HG02981 (cell line): ENCODE data around the gene UNG.
"Not testable (repeated sequence)": the region's sequence is repeated elsewhere in the genome, so short reads cannot be mapped to it uniquely, and the experiment has no call there.

Experiments
- ATAC-seq: cut with Tn5 transposase; IDR thresholded peaks from one replicate; pipeline ENCODE4 v1.9.1; 2021; ENCODE audit warnings: mild to moderate bottlenecking, moderate library complexity; ENCODE audit not compliant: unreplicated experiment

The UNG gene

DNA sequence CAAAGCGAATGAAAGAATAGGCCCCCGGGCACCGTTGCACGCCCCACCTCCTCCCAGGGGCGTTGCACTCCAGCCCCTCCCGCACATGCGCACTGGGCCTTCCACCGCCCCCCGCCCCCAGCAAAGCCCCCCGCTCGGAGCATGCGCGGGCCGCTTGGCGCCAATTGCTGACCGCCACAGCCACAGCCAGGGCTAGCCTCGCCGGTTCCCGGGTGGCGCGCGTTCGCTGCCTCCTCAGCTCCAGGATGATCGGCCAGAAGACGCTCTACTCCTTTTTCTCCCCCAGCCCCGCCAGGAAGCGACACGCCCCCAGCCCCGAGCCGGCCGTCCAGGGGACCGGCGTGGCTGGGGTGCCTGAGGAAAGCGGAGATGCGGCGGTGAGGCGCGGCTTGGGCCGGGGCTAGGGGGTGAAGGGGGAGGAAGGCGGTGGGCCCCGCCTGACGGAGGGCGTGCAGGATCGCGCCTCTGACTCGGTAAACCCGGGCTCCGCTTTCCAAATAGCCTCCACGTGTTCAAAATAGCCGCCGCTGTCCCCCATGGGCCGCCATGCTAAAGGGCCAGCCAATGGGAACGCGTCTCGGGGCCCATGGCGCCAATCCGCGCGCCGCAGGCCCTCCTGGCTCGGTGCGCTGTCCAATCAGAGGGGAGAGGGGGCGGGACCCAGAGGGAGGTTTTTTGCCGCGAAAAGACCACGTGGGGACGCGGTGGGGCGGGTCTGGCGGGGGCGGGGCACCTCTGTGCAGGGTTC, at the start of gene UNG:
UNG (plus strand) TSS at position 163 of the 748 bp plus-strand sequence; CDS start at position 246, 83 bp downstream.
- ATAC-seq: peak; percentile 90

DNA sequence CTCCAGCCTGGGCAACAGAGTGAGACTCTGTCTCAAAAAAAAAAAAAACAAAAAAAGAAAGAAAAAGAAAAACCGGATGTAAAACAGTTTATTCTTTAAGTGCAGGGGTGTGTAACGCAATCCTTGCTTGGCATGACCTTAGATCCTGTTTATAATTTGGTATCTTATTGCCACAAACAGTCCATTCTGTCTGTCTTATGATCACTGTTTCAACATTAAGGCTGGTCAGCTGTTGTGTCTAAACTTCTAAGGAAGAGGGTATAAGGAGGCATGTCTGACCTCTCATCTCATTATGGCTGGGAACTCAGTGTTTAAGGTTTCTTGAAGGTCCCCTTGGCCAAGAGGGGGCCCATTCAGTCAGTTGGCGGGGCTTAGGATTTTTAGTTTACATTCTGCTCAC, 48.7 kb upstream of the UNG start:
- ATAC-seq: not testable (repeated sequence)

DNA sequence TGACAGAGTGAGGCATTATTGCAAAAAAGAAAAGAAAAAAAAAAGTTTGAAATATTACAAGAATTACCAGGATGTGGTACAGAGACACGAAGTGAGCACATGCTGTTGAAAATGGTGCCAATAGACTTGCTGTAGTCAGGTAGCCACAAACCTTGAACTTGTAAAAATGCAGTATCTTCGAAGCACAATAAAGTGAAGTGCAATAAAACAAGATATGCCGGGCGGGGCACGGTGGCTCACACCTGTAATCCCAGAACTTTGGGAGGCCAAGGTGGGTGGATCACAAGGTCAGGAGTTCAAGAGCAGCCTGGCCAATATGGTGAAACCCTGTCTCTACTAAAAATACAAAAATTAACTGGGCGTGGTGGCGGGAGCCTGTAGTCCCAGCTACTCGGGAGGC, 47.6 kb upstream of the UNG start:
- ATAC-seq: not testable (repeated sequence)

DNA sequence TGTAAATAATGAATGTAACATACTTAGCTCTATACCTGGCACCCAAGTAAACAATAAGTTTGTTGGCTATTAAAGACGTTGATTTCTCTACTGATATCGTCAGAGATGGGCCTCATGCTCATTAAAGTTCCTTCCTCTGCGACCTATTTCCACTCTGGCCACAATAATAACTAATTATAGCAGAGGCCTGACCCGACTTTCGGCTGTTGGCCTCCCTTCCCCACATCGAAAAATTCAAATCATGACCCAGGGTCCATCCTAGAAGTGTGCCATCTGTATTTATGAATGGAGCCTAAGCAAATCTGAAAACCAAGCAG, 45.3 kb upstream of the UNG start:
- ATAC-seq: no peak

DNA sequence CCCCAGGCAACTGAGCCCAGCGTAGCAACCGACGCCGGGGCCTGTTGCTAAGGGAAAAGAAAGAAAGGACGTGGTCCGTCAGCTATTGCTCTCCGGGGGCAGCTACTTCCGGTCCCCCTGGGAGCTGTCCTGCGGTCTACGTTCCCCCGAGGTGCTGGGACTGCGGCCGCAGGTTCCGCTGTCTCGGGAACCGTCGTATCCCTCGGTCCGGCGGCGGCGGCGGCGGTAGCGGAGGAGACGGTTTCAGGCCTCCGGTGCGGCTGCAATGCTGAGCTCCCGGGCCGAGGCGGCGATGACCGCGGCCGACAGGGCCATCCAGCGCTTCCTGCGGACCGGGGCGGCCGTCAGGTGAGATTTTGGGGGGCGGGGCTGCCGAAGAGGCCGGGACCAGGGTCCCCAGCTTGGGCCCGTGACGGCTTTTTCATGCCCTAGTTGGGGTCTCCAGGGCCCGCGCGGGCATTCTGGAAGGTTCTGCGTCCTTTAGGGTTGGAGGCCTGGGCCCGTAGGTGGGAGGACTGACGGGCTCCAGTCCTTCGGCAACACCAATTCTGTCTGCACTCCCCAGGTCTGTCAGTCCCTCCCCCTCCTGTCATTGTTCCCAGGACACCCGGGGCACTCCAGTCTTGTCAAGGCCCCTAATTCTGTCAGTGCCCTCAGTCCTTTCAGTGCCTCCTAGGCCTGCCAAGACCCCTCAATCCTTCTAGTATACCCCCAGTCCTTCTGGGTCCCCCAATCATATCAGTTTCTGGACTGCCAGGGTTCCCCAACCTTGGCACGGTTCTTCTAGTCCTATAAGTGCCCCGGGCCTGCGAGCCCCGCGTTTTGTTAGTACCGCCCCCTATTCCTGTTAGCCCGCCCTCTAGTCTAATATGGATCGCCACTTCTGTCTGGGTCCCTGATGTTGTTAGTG, 44.7 kb upstream of the UNG start, which contains the start of gene USP30:
USP30 (plus strand) TSS at position 163 of the 910 bp plus-strand sequence; CDS start at position 266, 103 bp downstream.
- ATAC-seq: peak; percentile 76

DNA sequence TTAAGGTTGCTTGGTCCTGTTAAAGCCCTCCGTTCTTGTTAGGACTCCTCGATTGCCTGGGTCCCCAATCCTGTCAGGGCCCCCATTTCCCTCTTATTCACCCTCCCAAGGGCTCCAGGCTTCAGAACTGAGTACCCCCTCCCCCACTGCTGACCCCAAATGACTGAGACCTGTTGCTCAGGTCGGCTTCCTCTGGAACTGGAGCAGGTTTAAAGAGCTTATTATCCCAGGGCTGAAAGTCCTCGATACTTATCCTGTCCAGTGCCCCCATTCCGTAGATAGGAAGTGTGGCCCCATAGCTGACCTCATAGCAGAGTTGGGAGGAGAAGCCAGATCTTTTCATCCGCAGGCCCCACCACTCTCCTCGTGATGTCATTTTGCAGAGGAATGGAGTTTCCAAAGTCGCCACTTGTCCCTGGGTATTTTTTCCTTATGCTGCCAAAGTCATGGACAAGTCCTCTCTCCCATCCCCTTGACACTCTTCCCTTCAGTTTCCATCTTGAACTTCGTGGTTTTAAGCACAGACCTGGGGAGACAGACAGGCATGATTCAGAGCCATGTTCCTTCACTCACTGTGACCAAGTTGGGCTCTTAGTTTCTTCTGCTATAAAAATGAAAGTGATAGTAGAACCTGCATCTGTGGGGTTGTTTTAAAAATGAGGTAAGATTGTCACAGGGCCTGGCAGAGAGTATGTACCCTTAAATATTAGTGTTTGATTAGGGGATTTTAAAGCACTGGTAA, 43.8 kb upstream of the UNG start:
- ATAC-seq: peak; percentile 48

- ATAC-seq: not testable (repeated sequence)
These were observed 43.3 kb upstream of the UNG start for GRCh38 chr12:109054124-109054513.

GRCh38 chr12:109054520-109054919, 42.9 kb upstream of the UNG start:
- no peak for ATAC-seq

DNA sequence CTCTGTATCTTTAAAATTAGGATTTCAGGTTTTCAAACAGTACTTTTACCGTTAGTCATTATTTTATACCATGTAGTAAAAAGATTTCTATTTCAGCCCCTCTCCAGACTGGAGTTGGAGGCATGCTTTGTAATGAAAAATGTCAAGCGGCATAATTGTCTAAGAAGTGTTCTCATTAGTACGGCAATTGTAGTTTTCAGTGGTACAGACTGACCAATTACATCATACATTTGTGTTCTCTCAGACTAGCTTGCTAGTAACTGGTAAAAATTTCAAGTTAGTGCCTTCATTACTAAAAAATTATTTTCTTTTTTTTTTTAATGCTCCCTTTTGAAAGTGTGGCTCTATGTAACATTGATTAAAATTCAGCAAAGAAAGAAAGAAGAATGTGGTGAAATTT, 40.5 kb upstream of the UNG start:
- no peak for ATAC-seq

- ATAC-seq: no peak
These were observed 40.0 kb upstream of the UNG start for GRCh38 chr12:109057376-109057775.

GRCh38 chr12:109058773-109059172, 38.6 kb upstream of the UNG start:
- no peak for ATAC-seq

DNA sequence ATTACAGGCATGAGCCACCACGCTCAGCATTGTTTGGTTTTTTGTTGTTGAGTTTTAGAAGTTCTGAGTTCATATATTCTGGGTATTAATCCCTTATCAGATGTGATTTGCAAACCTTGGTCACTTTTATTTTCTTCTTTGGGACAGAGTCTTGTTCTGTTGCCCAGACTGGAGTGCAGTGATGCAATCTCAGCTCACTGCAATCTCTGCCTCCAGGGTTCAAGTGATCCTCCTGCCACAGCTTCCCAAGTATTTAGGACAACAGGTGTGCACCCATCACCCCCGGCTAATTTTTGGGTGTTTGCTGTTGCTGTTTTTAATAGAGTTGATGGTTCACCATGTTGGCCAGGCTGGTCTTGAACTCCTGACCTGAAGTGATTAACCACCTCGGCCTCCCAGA, 33.3 kb upstream of the UNG start:
- no peak for ATAC-seq

DNA sequence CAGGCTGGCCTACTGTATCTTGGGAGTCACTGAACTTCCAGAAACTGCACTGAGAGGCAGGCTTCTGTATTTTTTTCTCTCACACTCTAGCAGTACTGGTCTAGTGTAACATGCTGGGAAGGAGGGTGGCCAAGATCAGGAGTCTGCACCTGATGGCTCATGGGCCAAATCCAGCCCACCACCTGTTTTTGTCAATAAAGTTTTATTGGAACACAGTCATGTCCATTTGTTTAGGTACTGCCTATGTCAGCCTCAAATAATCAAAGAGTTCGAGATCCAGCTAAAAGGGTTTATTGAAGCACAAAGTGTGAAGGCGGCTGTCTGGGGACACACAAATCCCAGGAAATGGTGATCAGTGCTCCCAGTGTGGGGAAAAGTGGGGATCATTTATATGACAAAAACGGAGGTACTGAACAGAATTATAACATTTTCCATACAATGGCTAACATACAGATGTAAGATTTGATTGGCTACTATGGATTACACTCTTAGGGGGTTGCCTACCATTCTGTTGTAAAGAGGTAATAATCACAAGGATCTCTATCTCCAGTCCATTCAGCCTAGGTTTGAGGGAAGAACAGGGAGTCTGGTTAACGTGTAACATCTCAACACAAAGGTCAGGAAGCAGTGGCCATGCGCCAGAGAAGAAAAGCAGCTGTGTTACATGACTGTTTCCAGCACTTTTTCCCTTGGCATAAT, 32.1 kb upstream of the UNG start:
- no peak for ATAC-seq

GRCh38 chr12:109065853-109066193, 31.6 kb upstream of the UNG start:
- ATAC-seq: no peak

GRCh38 chr12:109069307-109070271, 27.8 kb upstream of the UNG start:
- no peak for ATAC-seq

DNA sequence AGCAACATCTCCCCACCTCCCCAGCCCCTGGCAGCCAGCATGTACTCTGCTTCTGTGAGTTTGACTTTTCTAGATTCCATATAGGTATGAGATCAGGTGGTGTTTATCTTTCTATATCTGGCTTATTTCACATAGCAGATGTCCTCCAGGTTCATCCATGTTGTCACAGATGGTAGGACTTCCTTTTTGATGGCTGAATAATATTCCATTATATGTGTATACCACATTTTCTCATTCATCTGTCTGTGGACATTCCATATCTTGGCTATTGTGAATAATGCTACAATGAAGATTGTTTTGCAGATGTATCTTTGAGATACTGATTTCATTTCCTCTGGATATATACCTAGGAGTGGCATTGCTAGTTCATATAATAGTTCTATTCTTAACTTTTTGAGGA, 22.5 kb upstream of the UNG start:
- no peak for ATAC-seq

DNA sequence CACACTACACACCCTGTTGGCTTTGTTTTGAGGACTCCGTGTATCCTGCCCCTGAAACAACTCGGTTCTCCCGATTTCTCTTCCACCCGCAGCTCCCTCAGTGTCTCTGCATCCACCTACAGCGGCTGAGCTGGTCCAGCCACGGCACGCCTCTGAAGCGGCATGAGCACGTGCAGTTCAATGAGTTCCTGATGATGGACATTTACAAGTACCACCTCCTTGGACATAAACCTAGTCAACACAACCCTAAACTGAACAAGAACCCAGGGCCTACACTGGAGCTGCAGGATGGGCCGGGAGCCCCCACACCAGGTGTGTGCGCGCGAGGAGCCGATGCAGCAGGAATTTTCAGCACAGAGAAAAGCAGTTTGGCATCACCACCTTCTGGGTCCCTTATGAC, 14.6 kb upstream of the UNG start:
- no peak for ATAC-seq

DNA sequence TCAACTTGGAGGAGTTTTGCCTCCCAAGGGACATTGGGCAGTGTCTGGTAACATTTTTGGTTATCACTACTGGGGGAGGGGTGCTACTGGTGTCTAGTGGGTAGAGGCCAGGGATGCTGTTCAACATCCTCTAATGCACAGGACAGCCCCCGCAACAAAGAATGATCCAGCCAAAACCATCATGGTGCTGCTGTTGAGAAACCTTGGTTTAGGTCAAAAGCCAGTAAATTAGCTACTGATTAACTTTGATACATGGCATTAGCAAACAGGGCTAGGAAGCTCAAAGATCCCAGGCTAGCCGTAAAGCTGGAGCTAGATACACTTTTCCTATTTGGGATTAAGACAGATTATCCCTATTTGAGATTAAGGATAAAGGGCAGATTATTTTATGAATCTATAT, 13.0 kb upstream of the UNG start:
- ATAC-seq: no peak

DNA sequence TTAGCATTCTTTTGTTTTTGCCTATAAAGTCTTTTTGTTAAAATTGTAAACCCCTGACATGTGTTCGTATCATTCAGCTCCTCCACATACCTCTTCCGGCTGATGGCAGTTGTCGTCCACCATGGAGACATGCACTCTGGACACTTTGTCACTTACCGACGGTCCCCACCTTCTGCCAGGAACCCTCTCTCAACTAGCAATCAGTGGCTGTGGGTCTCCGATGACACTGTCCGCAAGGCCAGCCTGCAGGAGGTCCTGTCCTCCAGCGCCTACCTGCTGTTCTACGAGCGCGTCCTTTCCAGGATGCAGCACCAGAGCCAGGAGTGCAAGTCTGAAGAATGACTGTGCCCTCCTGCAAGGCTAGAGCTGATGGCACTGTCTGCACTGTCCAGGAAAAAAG, 11.8 kb upstream of the UNG start:
- ATAC-seq: no peak

DNA sequence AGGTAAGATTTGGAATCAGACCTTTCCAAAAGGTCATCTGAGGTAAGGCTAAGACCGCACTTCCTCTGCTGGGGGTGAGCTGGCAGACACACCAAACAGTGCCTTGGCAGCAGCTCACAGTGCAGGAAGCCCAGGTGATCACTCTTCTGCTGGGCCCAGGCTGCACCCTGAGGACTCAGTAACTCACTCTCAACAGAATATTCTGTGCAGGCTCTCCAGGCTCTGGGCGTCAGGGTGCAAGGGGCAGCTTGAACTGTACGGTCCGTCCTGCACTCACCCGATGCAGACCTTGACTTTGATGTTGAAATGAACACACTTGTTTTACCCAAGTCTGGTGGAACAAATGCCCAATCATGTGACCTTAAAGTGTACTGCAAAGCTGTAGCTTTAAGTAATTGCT, 10.1 kb upstream of the UNG start:
- ATAC-seq: no peak
